Endothelial cell of umbilical vein (primary cell): Measurements from ENCODE around the gene CNIH1. TPM values are rescaled to one million over a fixed set of nuclear protein-coding genes. Genes with fewer than 3 reads are reported as not detected.

Experiments used
- BruUV-seq: library from RNA; stranded (reverse); fragments of 400-500 nt; replicated peaks from 2 replicates; lab custom pipeline; 2021; lab: Mats Ljungman, UMichigan
- CTCF ChIA-PET: fragments of 300-600, 350-600 bp; sonication (Branson Sonifier 250); formaldehyde crosslinking; loops from one replicate; lab custom pipeline; 2021; ENCODE audit warnings: antibody characterized with exemption, inconsistent platforms; lab: Charles Lee
- POLR2A ChIA-PET: fragments of 300-600, 350-600 bp; sonication (Branson Sonifier 250); formaldehyde crosslinking; loops from one replicate; lab custom pipeline; 2021; ENCODE audit warnings: antibody characterized with exemption, inconsistent platforms; lab: Charles Lee
- DNase-seq: peaks from one replicate; pipeline ENCODE4 v3.0.0-alpha.2; 2011; ENCODE audit warnings: low read depth, low spot score
- FAIRE-seq: peaks from 2 replicates; lab custom pipeline; 2011; peaks lifted over from hg19 to GRCh38; lab: Jason Lieb, UNC
- H2AFZ ChIP-seq: 2 replicates; pipeline ENCODE4 v1.6.0; 2012; ENCODE audit warnings: low read depth, low read length, control low read depth, inconsistent platforms
- H3K27ac ChIP-seq: 2 replicates; pipeline ENCODE4 v1.5.1; 2011; ENCODE audit warnings: low read depth, mild to moderate bottlenecking, control low read depth, low read length, moderate library complexity; ENCODE audit not compliant: insufficient read depth
- H3K27me3 ChIP-seq, 2 experiments: 2 replicates each; pipeline versions ENCODE4 v1.6.0 to v1.6.1; 2011; ENCODE audit warnings: low read length in 2 of 2, mixed read lengths in 1 of 2; ENCODE audit not compliant: control insufficient read depth in 2 of 2, insufficient read depth in 2 of 2
- H3K36me3 ChIP-seq, 2 experiments: 2 replicates in 1 of 2; 3 replicates in 1 of 2; pipeline ENCODE4 v1.5.1; 2011; ENCODE audit warnings: low read length in 2 of 2, mild to moderate bottlenecking in 1 of 2, moderate library complexity in 1 of 2; ENCODE audit not compliant: control insufficient read depth in 2 of 2, insufficient read depth in 2 of 2; ENCODE audit errors: extremely low read depth in 1 of 2
- H3K4me1 ChIP-seq: 3 replicates; pipeline ENCODE4 v1.5.1; 2011; ENCODE audit warnings: mild to moderate bottlenecking, low read length; ENCODE audit not compliant: control insufficient read depth, insufficient read depth; ENCODE audit errors: extremely low read depth
- H3K4me2 ChIP-seq: 2 replicates; pipeline ENCODE4 v1.6.1; 2011; ENCODE audit warnings: low read length, control low read depth, mixed read lengths; ENCODE audit not compliant: insufficient read depth
- H3K4me3 ChIP-seq, 3 experiments: fragments of 200-600 bp in 1 of 3; sonication (generic), shearing (Covaris generic) in 1 of 3; replicated peaks in 1 of 3; 2 replicates each; pipeline ENCODE4 v1.5.1; 2011 to 2016; ENCODE audit warnings: control low read depth in 3 of 3, low read length in 3 of 3, mild to moderate bottlenecking in 2 of 3, inconsistent platforms in 1 of 3, low read depth in 1 of 3, moderate library complexity in 1 of 3; ENCODE audit not compliant: insufficient read depth in 1 of 3
- H3K79me2 ChIP-seq: 2 replicates; pipeline ENCODE4 v1.6.0; 2012; ENCODE audit warnings: low read length, inconsistent platforms; ENCODE audit not compliant: control insufficient read depth, insufficient read depth
- H3K9ac ChIP-seq: replicated peaks from 2 replicates; pipeline ENCODE3; 2011; ENCODE audit warnings: low read length, control low read depth; ENCODE audit not compliant: insufficient read depth; ENCODE audit errors: extremely low read depth
- H3K9me1 ChIP-seq: replicated peaks from 3 replicates; pipeline ENCODE4 v1.6.0; 2011; ENCODE audit warnings: mild to moderate bottlenecking, low read length; ENCODE audit not compliant: control insufficient read depth, insufficient read depth; ENCODE audit errors: extremely low read depth
- H3K9me3 ChIP-seq: replicated peaks from 2 replicates; pipeline ENCODE4 v1.5.1; 2012; ENCODE audit warnings: low read length, inconsistent platforms; ENCODE audit not compliant: control insufficient read depth, insufficient read depth
- H4K20me1 ChIP-seq: replicated peaks from 2 replicates; pipeline ENCODE3; 2011; ENCODE audit warnings: mild to moderate bottlenecking, low read length; ENCODE audit not compliant: control insufficient read depth, insufficient read depth; ENCODE audit errors: extremely low read depth
- EZH2 ChIP-seq: IDR thresholded peaks from 2 replicates; pipeline ENCODE4 v1.6.1; 2012; ENCODE audit warnings: borderline replicate concordance, low read depth, mild to moderate bottlenecking, moderate library complexity, low read length, inconsistent platforms; ENCODE audit not compliant: severe bottlenecking
- FOS ChIP-seq: IDR thresholded peaks from 2 replicates; pipeline ENCODE4 v1.6.1; 2011; ENCODE audit warnings: mild to moderate bottlenecking, low read length, moderate library complexity, borderline replicate concordance; ENCODE audit not compliant: insufficient read depth
- GATA2 ChIP-seq: IDR thresholded peaks from 2 replicates; pipeline ENCODE4 v1.7.0; 2011; ENCODE audit warnings: low read depth, mild to moderate bottlenecking, moderate library complexity, mixed read lengths, low read length; ENCODE audit not compliant: insufficient read length, insufficient read depth
- MYC ChIP-seq: IDR thresholded peaks from one replicate; pipeline ENCODE4 v1.6.1; 2011; ENCODE audit warnings: mild to moderate bottlenecking, low read depth, low read length
- POLR2A ChIP-seq: IDR thresholded peaks from 2 replicates; pipeline ENCODE4 v1.6.1; 2012; ENCODE audit warnings: low read depth, mild to moderate bottlenecking, control low read depth, low read length
- POLR2AphosphoS5 ChIP-seq: IDR thresholded peaks from 2 replicates; pipeline ENCODE4 v1.6.1; 2012; ENCODE audit warnings: low read depth, mild to moderate bottlenecking, control low read depth, low read length, moderate library complexity; ENCODE audit not compliant: insufficient read depth
- dilution Hi-C: fragments of 300-500 bp; cut with MboI; formaldehyde crosslinking; loops from one replicate; pipeline ENCODE4 v1.15.0; 2019; ENCODE audit warnings: low sequenced_read_pairs; ENCODE audit not compliant: extremely low pct_ligation_motif_present
- intact Hi-C: fragments of 100-400 bp; cut with micrococcal nuclease; formaldehyde crosslinking; loops from one replicate; pipeline ENCODE4 v1.10.0; 2022
- polyA plus RNA-seq, 4 experiments: library from polyadenylated mRNA; depleted of rRNA in 3 of 4; stranded (reverse) in 3 of 4; unstranded in 1 of 4; fragments of >200 nt; gene quantifications; 2 replicates each; pipeline versions ENCODE4 v1.2.1 to v1.2.3, GENCODE V29; 2011 to 2012; ENCODE audit warnings: missing spikeins in 1 of 4
- total RNA-seq: library from RNA; stranded (reverse); gene quantifications from 2 replicates; pipeline ENCODE4 v1.2.3, GENCODE V29; 2021
- TF ChIP-seq, protein P1 (sequence below), 2 donors: IDR thresholded peaks; 1 replicate in 1 of 2; 2 replicates in 1 of 2; pipeline ENCODE4 v1.5.1; 2011; ENCODE audit warnings: low read length in 2 of 2, mild to moderate bottlenecking in 2 of 2, moderate library complexity in 2 of 2, control low read depth in 1 of 2, inconsistent platforms in 1 of 2, low read depth in 1 of 2; ENCODE audit not compliant: insufficient read depth in 1 of 2; ENCODE audit errors: extremely low read depth in 1 of 2
- TF ChIP-seq, protein P2 (sequence below): IDR thresholded peaks from 2 replicates; pipeline ENCODE4 v1.6.1; 2011; ENCODE audit not compliant: insufficient read depth, insufficient read length

Gene CNIH1
- total and polyA plus RNA-seq, 2 donors (not counting 3 experiments of a cell fraction or from before 2014, with no cell fraction given): 125 to 328 TPM

DNA sequence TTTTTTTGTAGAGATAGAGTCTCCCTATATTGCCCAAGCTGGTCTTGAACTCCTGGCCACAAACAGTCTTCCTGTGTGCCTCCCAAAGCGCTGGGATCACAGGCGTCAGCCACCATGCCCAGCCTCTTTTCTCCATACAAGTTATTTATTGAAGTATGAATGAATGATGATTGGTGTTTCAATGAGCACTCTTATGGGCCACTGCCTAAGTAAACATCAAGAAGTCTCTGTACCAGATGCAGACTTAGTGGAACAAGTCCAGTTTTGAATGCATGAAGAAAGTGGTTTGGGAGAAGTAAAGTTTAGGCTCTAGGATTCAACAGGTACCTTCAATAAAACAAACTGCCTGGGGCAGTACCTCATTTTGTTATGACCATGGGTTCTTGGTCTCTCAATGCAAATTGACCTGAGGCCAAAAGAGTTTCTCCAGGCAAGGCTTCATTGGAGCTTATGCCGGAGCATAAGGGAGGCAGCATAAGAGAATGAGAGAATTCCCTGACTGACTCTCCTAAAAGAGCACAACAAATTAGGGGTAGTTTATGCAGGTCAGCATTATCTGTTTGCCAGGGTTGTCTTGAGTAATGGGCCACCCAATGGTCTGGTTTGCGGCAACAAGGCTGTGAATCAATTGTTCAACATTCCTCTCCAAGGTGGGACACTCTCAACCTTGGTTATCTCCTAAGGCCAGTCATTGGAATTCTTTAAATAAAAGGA lies 48.7 kb upstream of the CNIH1 start:
- no peak overlapping the region for H3K4me2 ChIP-seq
- H3K27me3 ChIP-seq: no peaks in the 10 kb centered on the region
- dilution Hi-C loops (no loop called here), intact Hi-C loops (loop anchor here (2.0 kb wide), 1 partner anchor 75 kb away; no protein-coding TSS in a partner anchor)
- POLR2A ChIA-PET: no interaction called here
- peaks cover 23% of the 10 kb centered on the region for H3K79me2 ChIP-seq
- H3K9ac ChIP-seq: no peak overlapping the region
- TF ChIP-seq POLR2A: no peak
- TF ChIP-seq GATA2: no peak
- no peak for TF ChIP-seq MYC
- TF ChIP-seq, protein P1, sequence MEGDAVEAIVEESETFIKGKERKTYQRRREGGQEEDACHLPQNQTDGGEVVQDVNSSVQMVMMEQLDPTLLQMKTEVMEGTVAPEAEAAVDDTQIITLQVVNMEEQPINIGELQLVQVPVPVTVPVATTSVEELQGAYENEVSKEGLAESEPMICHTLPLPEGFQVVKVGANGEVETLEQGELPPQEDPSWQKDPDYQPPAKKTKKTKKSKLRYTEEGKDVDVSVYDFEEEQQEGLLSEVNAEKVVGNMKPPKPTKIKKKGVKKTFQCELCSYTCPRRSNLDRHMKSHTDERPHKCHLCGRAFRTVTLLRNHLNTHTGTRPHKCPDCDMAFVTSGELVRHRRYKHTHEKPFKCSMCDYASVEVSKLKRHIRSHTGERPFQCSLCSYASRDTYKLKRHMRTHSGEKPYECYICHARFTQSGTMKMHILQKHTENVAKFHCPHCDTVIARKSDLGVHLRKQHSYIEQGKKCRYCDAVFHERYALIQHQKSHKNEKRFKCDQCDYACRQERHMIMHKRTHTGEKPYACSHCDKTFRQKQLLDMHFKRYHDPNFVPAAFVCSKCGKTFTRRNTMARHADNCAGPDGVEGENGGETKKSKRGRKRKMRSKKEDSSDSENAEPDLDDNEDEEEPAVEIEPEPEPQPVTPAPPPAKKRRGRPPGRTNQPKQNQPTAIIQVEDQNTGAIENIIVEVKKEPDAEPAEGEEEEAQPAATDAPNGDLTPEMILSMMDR (IDR thresholded peaks at IDR 0.05; ENCODE audit: extremely low read depth in 1 of 2, insufficient read depth in 1 of 2, low read depth in 1 of 2, low read length in 2 of 2): no peak
- no peak for TF ChIP-seq EZH2
- no peak for TF ChIP-seq FOS
- TF ChIP-seq POLR2AphosphoS5: no peak
- TF ChIP-seq, protein P2, sequence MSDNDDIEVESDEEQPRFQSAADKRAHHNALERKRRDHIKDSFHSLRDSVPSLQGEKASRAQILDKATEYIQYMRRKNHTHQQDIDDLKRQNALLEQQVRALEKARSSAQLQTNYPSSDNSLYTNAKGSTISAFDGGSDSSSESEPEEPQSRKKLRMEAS: no peak
- H3K36me3 ChIP-seq: no peaks in the 10 kb centered on the region
- no peak overlapping the region for H3K27ac ChIP-seq
- H2AFZ ChIP-seq: no peak overlapping the region
- no TSS peak for BruUV-seq
- H3K4me1 ChIP-seq: peaks cover 13% of the 10 kb centered on the region
- H4K20me1 ChIP-seq: no peaks in the 10 kb centered on the region
- H3K9me3 ChIP-seq: no peaks in the 10 kb centered on the region
- no peaks in the 10 kb centered on the region for H3K9me1 ChIP-seq
- H3K4me3 ChIP-seq: no peak overlapping the region
- CTCF ChIA-PET: no interaction called here
- DNase-seq (no peak), FAIRE-seq (no peak)
